ENCODE data around the gene RAB32.

RAB32 gene

GRCh38 chr6:146602526-146602925 lies 58.9 kb downstream of the RAB32 start:
- TF ChIP-seq CTCF (IDR thresholded peaks at IDR 0.05; ENCODE audit: control extremely low read depth, extremely low read depth, low read depth, missing control alignments): no peak
- CTCF ChIA-PET: interaction anchor here (1.4 kb wide), 1 partner anchor 9 kb away, joined by 3 read pairs; no protein-coding TSS in a partner anchor
- POLR2A ChIA-PET: no interaction called here
- DNase-seq (ENCODE audit: extremely low spot score): no peak

Data from GM10248 (cell line).